Measurements from ENCODE around the gene CTCF. TPM values are rescaled to one million over a fixed set of nuclear protein-coding genes. Genes with fewer than 3 reads are reported as not detected.

The CTCF gene
- total RNA-seq, 1 donor from 2014 or later = 31.1 TPM

GRCh38 chr16:67534431-67534830 is 27.9 kb upstream of the CTCF start:
- DNase-seq (ENCODE audit: low spot score) = no peak

GRCh38 chr16:67535201-67535600 is 27.1 kb upstream of the CTCF start:
- DNase-seq (ENCODE audit: low spot score) = no peak

- DNase-seq (ENCODE audit: low spot score) = peak; percentile 66
Observed at GRCh38 chr16:67537270-67537635, 25.1 kb upstream of the CTCF start.

GRCh38 chr16:67537636-67538591 is 24.4 kb upstream of the CTCF start:
- peak; percentile 66 for DNase-seq (ENCODE audit: low spot score)

GRCh38 chr16:67538666-67539101 is 23.6 kb upstream of the CTCF start:
- no peak for DNase-seq (ENCODE audit: low spot score)

GRCh38 chr16:67539271-67539670 is 23.1 kb upstream of the CTCF start:
- no peak for DNase-seq (ENCODE audit: low spot score)

- DNase-seq (ENCODE audit: low spot score) = no peak
Observed at GRCh38 chr16:67539691-67540635, 22.4 kb upstream of the CTCF start.

- DNase-seq (ENCODE audit: low spot score) = no peak
Observed at GRCh38 chr16:67540756-67541155, 21.6 kb upstream of the CTCF start.

GRCh38 chr16:67541391-67542263 is 20.7 kb upstream of the CTCF start:
- no peak for DNase-seq (ENCODE audit: low spot score)

GRCh38 chr16:67542464-67542863 is 19.9 kb upstream of the CTCF start:
- no peak for DNase-seq (ENCODE audit: low spot score)

GRCh38 chr16:67543036-67543435 is 19.3 kb upstream of the CTCF start:
- DNase-seq (ENCODE audit: low spot score) = no peak

GRCh38 chr16:67543582-67543981 is 18.7 kb upstream of the CTCF start:
- DNase-seq (ENCODE audit: low spot score) = no peak

GRCh38 chr16:67544329-67544841 is 17.9 kb upstream of the CTCF start:
- DNase-seq (ENCODE audit: low spot score) = no peak

- no peak for DNase-seq (ENCODE audit: low spot score)
Observed at GRCh38 chr16:67544844-67545664, 17.3 kb upstream of the CTCF start.

GRCh38 chr16:67545665-67546024 is 16.7 kb upstream of the CTCF start:
- no peak for DNase-seq (ENCODE audit: low spot score)

- DNase-seq (ENCODE audit: low spot score) = no peak
Observed at GRCh38 chr16:67546091-67546501, 16.2 kb upstream of the CTCF start.

GRCh38 chr16:67546761-67547422 is 15.4 kb upstream of the CTCF start:
- DNase-seq (ENCODE audit: low spot score) = peak; percentile 52

- DNase-seq (ENCODE audit: low spot score) = no peak
Observed at GRCh38 chr16:67547423-67548264, 14.7 kb upstream of the CTCF start.

Measured in umbilical cord (tissue), 2 donors.